ENCODE data around the gene ARL15. TPM values are rescaled to one million over a fixed set of nuclear protein-coding genes. Genes with fewer than 3 reads are reported as not detected.
"Not testable (repeated sequence)": the region's sequence is repeated elsewhere in the genome, so short reads cannot be mapped to it uniquely, and the experiment has no call there.

The ARL15 gene
- total RNA-seq, 1 experiment from 2014 or later = 13.0 TPM

- DNase-seq = no peak
- H3K4me1 Mint-ChIP-seq = peaks cover 14 to 22% of the 10 kb centered on the region in 2 experiments
- Histone ChIP-seq H3K56ac (ENCODE audit: insufficient read length, low read depth, low read length) (no peak overlapping the region), H4K8ac (replicated peaks; ENCODE audit: insufficient read length, low read depth, low read length) (no peak overlapping the region), H4K91ac (ENCODE audit: insufficient read length, low read depth, low read length) (no peak overlapping the region), H2BK20ac (ENCODE audit: low read depth, low read length, poor library complexity, severe bottlenecking) (no peak overlapping the region), H2BK12ac (ENCODE audit: insufficient read length, low read depth, low read length) (no peak overlapping the region), H3T11ph (ENCODE audit: low read length) (no peak overlapping the region), H2AK5ac (ENCODE audit: insufficient read length, low read length) (no peak overlapping the region), H4K5ac (ENCODE audit: insufficient read length, low read depth, low read length) (no peak overlapping the region), H2AFZ (ENCODE audit: low read length) (no peak overlapping the region), H4K20me1 (ENCODE audit: control insufficient read depth, insufficient read depth, insufficient read length) (no peaks in the 10 kb centered on the region), H2BK120ac (ENCODE audit: low read depth, low read length, poor library complexity, severe bottlenecking) (no peak overlapping the region), H3K4ac (ENCODE audit: low read depth, low read length) (no peak overlapping the region), H3K79me1 (ENCODE audit: insufficient read depth, low read depth, low read length, poor library complexity, severe bottlenecking) (no peaks in the 10 kb centered on the region), H3K23ac (ENCODE audit: insufficient read length, low read depth, low read length) (no peak overlapping the region), H3K23me2 (ENCODE audit: insufficient read length, low read depth, low read length, poor library complexity, severe bottlenecking) (no peaks in the 10 kb centered on the region), H3K27me3 (ENCODE audit: insufficient read depth, low read length) (no peaks in the 10 kb centered on the region), H3K14ac (ENCODE audit: insufficient read depth, low read length) (no peak overlapping the region), H3K18ac (ENCODE audit: insufficient read length, low read depth, low read length) (no peak overlapping the region), H3K4me1 (ENCODE audit: insufficient read depth, low read length) (no peaks in the 10 kb centered on the region), H3K9me3 (ENCODE audit: control insufficient read depth, low read depth, low read length) (peaks cover 10% of the 10 kb centered on the region), H3K4me2 (ENCODE audit: insufficient read depth, insufficient read length, low read length) (no peak overlapping the region), H3K27ac (ENCODE audit: insufficient read length, low read depth, low read length) (no peak overlapping the region), H2BK5ac (ENCODE audit: insufficient read length, low read length) (no peak overlapping the region), H2BK15ac (ENCODE audit: low read depth, low read length) (no peak overlapping the region), H3K9ac (ENCODE audit: extremely low read depth, insufficient read length, low read length) (no peak overlapping the region), H3K79me2 (ENCODE audit: insufficient read depth, low read length) (no peaks in the 10 kb centered on the region)
- H3K27ac Mint-ChIP-seq = no peak overlapping the region
- peaks cover 1% of the 10 kb centered on the region; the same call in 1 of the 2 replicates for H3K27me3 Mint-ChIP-seq (ENCODE audit: low read depth)
- WGBS (ENCODE audit: extremely low coverage, insufficient read length, low lambda C conversion rate) = no CpG with 5 or more reads among the region's 4 CpGs
- peaks cover 11 to 28% (median 22%) of the 10 kb centered on the region in 3 experiments for H3K36me3 Mint-ChIP-seq (ENCODE audit: insufficient read depth in 1 of 3, low read depth in 3 of 3)
- no peak overlapping the region for H3K4me3 Mint-ChIP-seq
- TF ChIP-seq, protein P1, sequence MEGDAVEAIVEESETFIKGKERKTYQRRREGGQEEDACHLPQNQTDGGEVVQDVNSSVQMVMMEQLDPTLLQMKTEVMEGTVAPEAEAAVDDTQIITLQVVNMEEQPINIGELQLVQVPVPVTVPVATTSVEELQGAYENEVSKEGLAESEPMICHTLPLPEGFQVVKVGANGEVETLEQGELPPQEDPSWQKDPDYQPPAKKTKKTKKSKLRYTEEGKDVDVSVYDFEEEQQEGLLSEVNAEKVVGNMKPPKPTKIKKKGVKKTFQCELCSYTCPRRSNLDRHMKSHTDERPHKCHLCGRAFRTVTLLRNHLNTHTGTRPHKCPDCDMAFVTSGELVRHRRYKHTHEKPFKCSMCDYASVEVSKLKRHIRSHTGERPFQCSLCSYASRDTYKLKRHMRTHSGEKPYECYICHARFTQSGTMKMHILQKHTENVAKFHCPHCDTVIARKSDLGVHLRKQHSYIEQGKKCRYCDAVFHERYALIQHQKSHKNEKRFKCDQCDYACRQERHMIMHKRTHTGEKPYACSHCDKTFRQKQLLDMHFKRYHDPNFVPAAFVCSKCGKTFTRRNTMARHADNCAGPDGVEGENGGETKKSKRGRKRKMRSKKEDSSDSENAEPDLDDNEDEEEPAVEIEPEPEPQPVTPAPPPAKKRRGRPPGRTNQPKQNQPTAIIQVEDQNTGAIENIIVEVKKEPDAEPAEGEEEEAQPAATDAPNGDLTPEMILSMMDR (conservative IDR thresholded peaks at IDR 0.05) = no peak
- H3K9me3 Mint-ChIP-seq = peaks cover 32 to 34% of the 10 kb centered on the region in 2 experiments
These were observed 47.2 kb upstream of the ARL15 start for GRCh38 chr5:54357408-54358058.

DNA sequence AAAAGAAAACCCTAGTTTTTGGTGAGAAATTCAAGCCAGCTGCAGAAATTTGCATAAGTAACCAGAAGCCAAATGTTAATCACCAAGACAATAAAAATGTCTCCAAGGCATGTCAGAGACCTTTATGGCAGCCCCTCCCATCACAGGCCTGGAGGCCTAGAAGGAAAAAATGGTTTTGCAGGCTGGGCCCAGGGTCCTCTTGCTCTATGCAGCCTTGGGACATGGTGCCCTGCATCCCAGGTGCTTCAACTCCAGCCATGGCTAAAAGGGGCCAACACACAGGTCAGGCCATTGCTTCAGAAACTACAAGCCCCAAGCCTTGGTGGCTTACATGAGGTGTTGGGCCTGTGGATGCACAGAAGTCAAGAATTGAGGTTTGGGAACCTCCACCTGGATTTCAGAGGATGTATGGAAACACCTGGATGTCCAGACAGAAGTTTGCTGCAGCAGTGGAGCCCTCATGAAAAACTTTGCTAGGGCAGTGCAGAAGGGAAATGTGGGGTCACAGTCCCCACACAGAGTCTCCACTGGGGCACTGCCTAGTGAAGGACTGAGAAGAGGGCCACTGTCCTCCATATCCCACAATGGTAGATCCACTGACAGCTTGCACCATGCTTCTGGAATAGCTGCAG lies 43.7 kb upstream of the ARL15 start:
- not testable (repeated sequence) for H4K5ac ChIP-seq (ENCODE audit: insufficient read length, low read depth, low read length); H2BK120ac ChIP-seq (ENCODE audit: low read depth, low read length, poor library complexity, severe bottlenecking); H3K56ac ChIP-seq (ENCODE audit: insufficient read length, low read depth, low read length); H3K4me1 ChIP-seq (ENCODE audit: insufficient read depth, low read length); H2AFZ ChIP-seq (ENCODE audit: low read length); H2BK15ac ChIP-seq (ENCODE audit: low read depth, low read length); H3K27me3 ChIP-seq (ENCODE audit: insufficient read depth, low read length); H2BK5ac ChIP-seq (ENCODE audit: insufficient read length, low read length); H3K79me1 ChIP-seq (ENCODE audit: insufficient read depth, low read depth, low read length, poor library complexity, severe bottlenecking); H2BK20ac ChIP-seq (ENCODE audit: low read depth, low read length, poor library complexity, severe bottlenecking); H3K27ac Mint-ChIP-seq; H3K4me3 Mint-ChIP-seq; H3T11ph ChIP-seq (ENCODE audit: low read length); H3K9ac ChIP-seq (ENCODE audit: extremely low read depth, insufficient read length, low read length); H3K27ac ChIP-seq (ENCODE audit: insufficient read length, low read depth, low read length); H2BK12ac ChIP-seq (ENCODE audit: insufficient read length, low read depth, low read length); H3K23me2 ChIP-seq (ENCODE audit: insufficient read length, low read depth, low read length, poor library complexity, severe bottlenecking); H4K8ac ChIP-seq (replicated peaks; ENCODE audit: insufficient read length, low read depth, low read length); H3K4me1 Mint-ChIP-seq; DNase-seq; H3K79me2 ChIP-seq (ENCODE audit: insufficient read depth, low read length); H4K91ac ChIP-seq (ENCODE audit: insufficient read length, low read depth, low read length); H2AK5ac ChIP-seq (ENCODE audit: insufficient read length, low read length); H3K23ac ChIP-seq (ENCODE audit: insufficient read length, low read depth, low read length); H4K20me1 ChIP-seq (ENCODE audit: control insufficient read depth, insufficient read depth, insufficient read length); H3K4me2 ChIP-seq (ENCODE audit: insufficient read depth, insufficient read length, low read length); H3K27me3 Mint-ChIP-seq (ENCODE audit: low read depth); H3K14ac ChIP-seq (ENCODE audit: insufficient read depth, low read length); H3K18ac ChIP-seq (ENCODE audit: insufficient read length, low read depth, low read length); H3K4ac ChIP-seq (ENCODE audit: low read depth, low read length)
- H3K9me3 ChIP-seq (ENCODE audit: control insufficient read depth, low read depth, low read length) = peaks cover 10% of the 10 kb centered on the region
- Mint-ChIP-seq H3K9me3 (peaks cover 51 to 59% of the 10 kb centered on the region in 2 experiments), H3K36me3 (ENCODE audit: insufficient read depth in 1 of 3, low read depth in 3 of 3) (peaks cover 13 to 34% (median 31%) of the 10 kb centered on the region in 3 experiments)
